OCI-LY3 (cell line): ENCODE data around the gene PACRG.

Experiments used
- CTCF ChIP-seq: fragments of 200-600, 300-600 bp; sonication (generic); IDR thresholded peaks from 2 replicates; pipeline ENCODE4 v1.5.1; 2014; ENCODE audit warnings: antibody characterized with exemption, low read length, low read depth
- EZH2phosphoT487 ChIP-seq: fragments of 200-600 bp; shearing (Covaris generic); IDR thresholded peaks from 2 replicates; pipeline ENCODE4 v1.6.1; 2018; ENCODE audit warnings: antibody characterized with exemption, mixed run types, low read depth

GRCh38 chr6:163298079-163298830, 570.5 kb downstream of the PACRG start:
- TF ChIP-seq CTCF (no peak), EZH2phosphoT487 (no peak)
